H1 (cell line): ENCODE measurements around the gene PDLIM3. TPM values are rescaled to one million over a fixed set of nuclear protein-coding genes. Genes with fewer than 3 reads are reported as not detected.

Experiments used
- CTCF ChIA-PET: fragments of 300-600 bp; sonication (Branson Sonifier 250); formaldehyde crosslinking; loops from one replicate; lab custom pipeline; 2021; ENCODE audit not compliant: partially characterized antibody; lab: Charles Lee
- POLR2A ChIA-PET: fragments of 300-600 bp; sonication (Branson Sonifier 250); formaldehyde crosslinking; loops from one replicate; lab custom pipeline; 2021; ENCODE audit warnings: inconsistent platforms; ENCODE audit not compliant: partially characterized antibody; lab: Charles Lee
- DNase-seq, 2 experiments: peaks; one replicate each; pipeline versions ENCODE4 v3.0.0 to v3.0.0-alpha.2; 2010 to 2022; ENCODE audit warnings: low spot score in 2 of 2, low read depth in 1 of 2, mixed read lengths in 1 of 2
- FAIRE-seq: peaks from 2 replicates; lab custom pipeline; 2011; peaks lifted over from hg19 to GRCh38; lab: Jason Lieb, UNC
- H2AFZ ChIP-seq: 2 replicates; pipeline ENCODE4 v1.8.1; 2012; ENCODE audit warnings: low read length, inconsistent platforms
- H2AK5ac ChIP-seq: 2 replicates; pipeline ENCODE4 v1.6.1; 2013; ENCODE audit warnings: low read depth, low read length
- H2BK120ac ChIP-seq: replicated peaks from 2 replicates; pipeline ENCODE3; 2013; ENCODE audit warnings: low read depth, low read length, inconsistent platforms
- H2BK12ac ChIP-seq: 2 replicates; pipeline ENCODE4 v1.6.1; 2013; ENCODE audit warnings: low read depth, low read length
- H2BK15ac ChIP-seq: 2 replicates; pipeline ENCODE4 v1.6.1; 2013; ENCODE audit warnings: low read length
- H2BK20ac ChIP-seq: 2 replicates; pipeline ENCODE4 v1.6.1; 2013; ENCODE audit warnings: low read length
- H2BK5ac ChIP-seq: 2 replicates; pipeline ENCODE4 v1.6.1; 2013; ENCODE audit warnings: low read depth, low read length
- H3K14ac ChIP-seq: 2 replicates; pipeline ENCODE4 v1.6.1; 2013; ENCODE audit warnings: inconsistent platforms; ENCODE audit not compliant: insufficient read length
- H3K18ac ChIP-seq: 2 replicates; pipeline ENCODE4 v1.6.1; 2013; ENCODE audit warnings: low read length; ENCODE audit errors: extremely low read depth
- H3K23ac ChIP-seq: 2 replicates; pipeline ENCODE4 v1.6.1; 2013; ENCODE audit warnings: inconsistent platforms; ENCODE audit not compliant: insufficient read length
- H3K23me2 ChIP-seq: 2 replicates; pipeline ENCODE4 v1.6.1; 2013; ENCODE audit warnings: low read depth, low read length
- H3K27ac ChIP-seq: 2 replicates; pipeline ENCODE4 v1.6.1; 2011; ENCODE audit warnings: low read depth, low read length, inconsistent platforms
- H3K27me3 ChIP-seq, 4 experiments: replicated peaks in 1 of 4; 1 replicate in 1 of 4; 2 replicates in 3 of 4; pipeline versions ENCODE4 v1.6.1 to v1.8.1; 2011 to 2013; ENCODE audit warnings: low read length in 3 of 4, mild to moderate bottlenecking in 3 of 4, inconsistent platforms in 2 of 4, mixed read lengths in 2 of 4, moderate library complexity in 1 of 4; ENCODE audit not compliant: control insufficient read depth in 3 of 4, insufficient read depth in 3 of 4; ENCODE audit errors: extremely low read depth in 1 of 4
- H3K36me3 ChIP-seq, 4 experiments: 2 replicates each; pipeline versions ENCODE4 v1.6.1 to v1.8.1; 2011 to 2013; ENCODE audit warnings: mild to moderate bottlenecking in 4 of 4, low read length in 3 of 4, moderate library complexity in 2 of 4, control low read depth in 1 of 4, inconsistent platforms in 1 of 4; ENCODE audit not compliant: insufficient read depth in 4 of 4, control insufficient read depth in 2 of 4
- H3K4ac ChIP-seq: replicated peaks from 2 replicates; pipeline ENCODE3; 2013; ENCODE audit warnings: low read length, low read depth, mixed read lengths, inconsistent platforms; ENCODE audit not compliant: insufficient read length
- H3K4me1 ChIP-seq, 4 experiments: replicated peaks in 1 of 4; 1 replicate in 1 of 4; 2 replicates in 3 of 4; pipeline versions ENCODE4 v1.6.1 to v1.8.1; 2011 to 2013; ENCODE audit warnings: low read length in 3 of 4, inconsistent platforms in 2 of 4, mixed read lengths in 1 of 4; ENCODE audit not compliant: insufficient read depth in 4 of 4, control insufficient read depth in 3 of 4
- H3K4me2 ChIP-seq, 2 experiments: 2 replicates each; pipeline versions ENCODE4 v1.6.1 to v1.8.1; 2011 to 2013; ENCODE audit warnings: low read depth in 2 of 2, low read length in 2 of 2, control low read depth in 1 of 2, inconsistent platforms in 1 of 2, mild to moderate bottlenecking in 1 of 2; ENCODE audit not compliant: insufficient read depth in 1 of 2
- H3K4me3 ChIP-seq, 4 experiments: fragments of 200-600, 300-600 bp in 1 of 4; sonication (generic), shearing (Covaris generic), sonication (Bioruptor Twin) in 1 of 4; 2 replicates each; pipeline versions ENCODE4 v1.5.1 to v1.8.1; 2011 to 2016; ENCODE audit warnings: low read length in 4 of 4, low read depth in 3 of 4, control low read depth in 2 of 4, inconsistent platforms in 2 of 4, mild to moderate bottlenecking in 2 of 4, mixed read lengths in 1 of 4, moderate library complexity in 1 of 4; ENCODE audit not compliant: insufficient read depth in 2 of 4; ENCODE audit errors: extremely low read depth in 1 of 4
- H3K56ac ChIP-seq: replicated peaks from 2 replicates; pipeline ENCODE3; 2013; ENCODE audit warnings: low read depth, mild to moderate bottlenecking, mixed read lengths, low read length, inconsistent platforms; ENCODE audit not compliant: insufficient read length
- H3K79me1 ChIP-seq: 2 replicates; pipeline ENCODE4 v1.6.1; 2013; ENCODE audit warnings: low read depth, low read length, control low read depth
- H3K79me2 ChIP-seq, 2 experiments: 2 replicates each; pipeline versions ENCODE4 v1.6.1 to v1.8.1; 2012 to 2013; ENCODE audit warnings: low read length in 2 of 2, mild to moderate bottlenecking in 2 of 2, inconsistent platforms in 1 of 2; ENCODE audit not compliant: insufficient read depth in 2 of 2, control insufficient read depth in 1 of 2
- H3K9ac ChIP-seq, 4 experiments: replicated peaks in 1 of 4; 1 replicate in 1 of 4; 2 replicates in 3 of 4; pipeline versions ENCODE4 v1.6.1 to v1.8.1; 2011 to 2013; ENCODE audit warnings: low read depth in 3 of 4, low read length in 3 of 4, control low read depth in 2 of 4, mild to moderate bottlenecking in 2 of 4, moderate library complexity in 2 of 4, inconsistent platforms in 1 of 4; ENCODE audit errors: extremely low read depth in 1 of 4
- H3K9me3 ChIP-seq, 2 experiments: 2 replicates each; pipeline versions ENCODE4 v1.6.1 to v1.8.1; 2012 to 2013; ENCODE audit warnings: mild to moderate bottlenecking in 2 of 2, moderate library complexity in 2 of 2, control low read depth in 1 of 2, inconsistent platforms in 1 of 2, low read depth in 1 of 2, low read length in 1 of 2, mixed read lengths in 1 of 2; ENCODE audit not compliant: insufficient read depth in 2 of 2
- H4K20me1 ChIP-seq, 2 experiments: replicated peaks in 1 of 2; 2 replicates each; pipeline versions ENCODE3 to v1.8.1; 2011 to 2013; ENCODE audit warnings: inconsistent platforms in 2 of 2, low read length in 2 of 2, mild to moderate bottlenecking in 1 of 2; ENCODE audit not compliant: insufficient read depth in 2 of 2, control insufficient read depth in 1 of 2
- H4K5ac ChIP-seq: 2 replicates; pipeline ENCODE4 v1.6.1; 2013; ENCODE audit warnings: low read length, low read depth, mixed read lengths, inconsistent platforms; ENCODE audit not compliant: insufficient read length
- H4K8ac ChIP-seq: 2 replicates; pipeline ENCODE4 v1.8.0; 2013; ENCODE audit warnings: mild to moderate bottlenecking, moderate library complexity, low read length, inconsistent platforms; ENCODE audit not compliant: insufficient read depth; ENCODE audit errors: extremely low read depth
- H4K91ac ChIP-seq: replicated peaks from 2 replicates; pipeline ENCODE3; 2013; ENCODE audit warnings: low read length, mixed read lengths, inconsistent platforms; ENCODE audit not compliant: insufficient read length
- CBX5 ChIP-seq: fragments of 300-800, 300-1000 bp; sonication (generic); IDR thresholded peaks from 2 replicates; pipeline ENCODE4 v1.7.1; 2016; ENCODE audit warnings: antibody characterized with exemption, low read length, low read depth
- CHD1 ChIP-seq: IDR thresholded peaks from 2 replicates; pipeline ENCODE4 v1.6.1; 2012; ENCODE audit warnings: low read depth, low read length, improper control_type of control experiment
- CTCF ChIP-seq, 3 experiments: IDR thresholded peaks; 1 replicate in 2 of 3; 2 replicates in 1 of 3; pipeline versions ENCODE4 v1.5.1 to v1.6.1; 2011; ENCODE audit warnings: low read length in 3 of 3, mild to moderate bottlenecking in 3 of 3, inconsistent platforms in 2 of 3, low read depth in 1 of 3, moderate library complexity in 1 of 3; ENCODE audit not compliant: insufficient read depth in 1 of 3; ENCODE audit errors: control extremely low read depth in 1 of 3
- EZH2 ChIP-seq: fragments of 200-600 bp; sonication (generic); IDR thresholded peaks from 2 replicates; pipeline ENCODE4 v1.7.1; 2012; ENCODE audit warnings: low read depth, mild to moderate bottlenecking, moderate library complexity, low read length, inconsistent platforms; ENCODE audit not compliant: severe bottlenecking
- GABPA ChIP-seq: IDR thresholded peaks from 2 replicates; pipeline ENCODE4 v1.6.1; 2011; ENCODE audit warnings: mild to moderate bottlenecking, low read length, moderate library complexity, borderline replicate concordance; ENCODE audit not compliant: insufficient read depth
- POLR2A ChIP-seq, 2 experiments: IDR thresholded peaks; 1 replicate in 1 of 2; 2 replicates in 1 of 2; pipeline ENCODE4 v1.6.1; 2011; ENCODE audit warnings: low read depth in 2 of 2, low read length in 2 of 2, mild to moderate bottlenecking in 2 of 2; ENCODE audit errors: control extremely low read depth in 1 of 2
- SAP30 ChIP-seq: fragments of 300-600 bp; sonication (generic); IDR thresholded peaks from 2 replicates; pipeline ENCODE4 v1.7.1; 2012; ENCODE audit warnings: low read length, moderate library complexity, mild to moderate bottlenecking, inconsistent platforms; ENCODE audit not compliant: insufficient read depth, insufficient replicate concordance
- SIX5 ChIP-seq: IDR thresholded peaks from 2 replicates; pipeline ENCODE4 v1.6.1; 2011; ENCODE audit warnings: mild to moderate bottlenecking, low read depth, low read length
- TEAD4 ChIP-seq: IDR thresholded peaks from 2 replicates; pipeline ENCODE4 v1.6.1; 2012; ENCODE audit warnings: low read depth, low read length, inconsistent platforms, mixed read lengths
- USF2 ChIP-seq: IDR thresholded peaks from 2 replicates; pipeline ENCODE4 v1.6.1; 2011; ENCODE audit warnings: low read length, improper control_type of control experiment
- WGBS, 2 experiments: shearing (Covaris generic) in 1 of 2; methylation state at CpG; one replicate each; pipeline versions ENCODE4 v1.1.6 to v1.1.7; 2013 to 2015; ENCODE audit warnings: low lambda C conversion rate in 2 of 2, mixed read lengths in 2 of 2, inconsistent platforms in 1 of 2, low coverage in 1 of 2, missing lambda C conversion rate in 1 of 2; ENCODE audit not compliant: insufficient replicate concordance in 2 of 2, insufficient coverage in 1 of 2, insufficient read length in 1 of 2; ENCODE audit errors: extremely low coverage in 1 of 2, missing lambda C conversion rate in 1 of 2; 5-methylcytosine and 5-hydroxymethylcytosine counted together
- polyA plus RNA-seq, 7 experiments: library from polyadenylated mRNA; depleted of rRNA in 3 of 7; stranded (reverse) in 5 of 7; unstranded in 2 of 7; fragments of >200 nt in 5 of 7; fragments of 200-250 nt in 2 of 7; gene quantifications; 1 replicate in 5 of 7; 2 replicates in 1 of 7; 4 replicates in 1 of 7; pipeline versions ENCODE4 v1.2.1 to v1.2.3, GENCODE V29; 2011 to 2013; ENCODE audit warnings: missing spikeins in 2 of 7, mixed read lengths in 2 of 7
- total RNA-seq: library from RNA; stranded (reverse); fragmentation: NEBNext Ultra II Directional; extraction: Animal tissue kit (Norgen Biotek cat#: 25700); gene quantifications from 2 replicates; pipeline ENCODE4 v1.2.1, GENCODE V29; 2021

The PDLIM3 gene
- total and polyA plus RNA-seq, 2 of the 8 experiments (the other 6 are each of a cell fraction or from before 2014, with no cell fraction given), result 7.6 to 8.1 TPM

- no peak for TF ChIP-seq USF2
- TF ChIP-seq SAP30, result no peak
- no peak for TF ChIP-seq GABPA
- TF ChIP-seq TEAD4, result no peak
- no peak for TF ChIP-seq SIX5
- TF ChIP-seq CBX5, result no peak
- no peak for TF ChIP-seq CTCF (IDR thresholded peaks at IDR 0.05; ENCODE audit: control extremely low read depth in 1 of 3, insufficient read depth in 1 of 3, low read depth in 1 of 3, low read length in 3 of 3)
- no peak for TF ChIP-seq EZH2
- no peak for TF ChIP-seq POLR2A (IDR thresholded peaks at IDR 0.05; ENCODE audit: control extremely low read depth in 1 of 2, low read depth in 2 of 2, low read length in 2 of 2)
- TF ChIP-seq CHD1, result no peak
Observed at GRCh38 chr4:185548587-185548986, 13.3 kb upstream of the PDLIM3 start.

More at GRCh38 chr4:185548587-185548986, 13.3 kb upstream of the PDLIM3 start:
- H3K23me2 ChIP-seq, result no peaks in the 10 kb centered on the region
- no peak overlapping the region for H3K56ac ChIP-seq
- H3K36me3 ChIP-seq, result no peaks in the 10 kb centered on the region
- H3K79me1 ChIP-seq, result no peaks in the 10 kb centered on the region
- POLR2A ChIA-PET, result no interaction called here
- no peak overlapping the region for H2BK12ac ChIP-seq
- peaks cover 0 to 3% (median 0%) of the 10 kb centered on the region in 4 experiments; a peak in 1 of 7 replicates for H3K27me3 ChIP-seq
- no peak overlapping the region for H3K4ac ChIP-seq
- no peak overlapping the region for H2AFZ ChIP-seq
- no peaks in the 10 kb centered on the region for H3K79me2 ChIP-seq
- no peak overlapping the region for H2BK120ac ChIP-seq
- H3K27ac ChIP-seq, result no peak overlapping the region
- H3K14ac ChIP-seq, result no peak overlapping the region
- H4K8ac ChIP-seq, result no peak overlapping the region
- no peak overlapping the region for H2BK15ac ChIP-seq
- no peak overlapping the region for H3K9ac ChIP-seq
- no peaks in the 10 kb centered on the region for H4K20me1 ChIP-seq
- H2BK20ac ChIP-seq, result no peak overlapping the region
- CTCF ChIA-PET, result interaction anchor here (1.1 to 1.2 kb wide), 2 partner anchors 25 to 490 kb away, joined by 3 read pairs; no protein-coding TSS in a partner anchor
- H3K4me2 ChIP-seq, result no peak overlapping the region
- 88% methylated on average over 1 of the region's 1 CpG; no CpG with 5 or more reads in 1 of the 2 experiments for WGBS, 2 experiments
- no peak overlapping the region for H4K5ac ChIP-seq
- FAIRE-seq (no peak), DNase-seq (no peak)
- no peaks in the 10 kb centered on the region for H3K4me1 ChIP-seq
- H3K4me3 ChIP-seq, result no peak overlapping the region
- no peak overlapping the region for H2BK5ac ChIP-seq
- H3K9me3 ChIP-seq, result no peaks in the 10 kb centered on the region
- H3K23ac ChIP-seq, result no peak overlapping the region
- no peak overlapping the region for H3K18ac ChIP-seq
- H4K91ac ChIP-seq, result no peak overlapping the region
- no peak overlapping the region for H2AK5ac ChIP-seq
